CD4-positive, alpha-beta memory T cell (primary cell): ENCODE data around the gene THTPA. TPM values are rescaled to one million over a fixed set of nuclear protein-coding genes. Genes with fewer than 3 reads are reported as not detected.

Source experiments
- CTCF ChIA-PET: fragments of 350-600 bp; sonication (Branson Sonifier 250); formaldehyde crosslinking; loops from one replicate; lab custom pipeline; 2021; ENCODE audit warnings: inconsistent platforms; ENCODE audit not compliant: partially characterized antibody; lab: Charles Lee
- POLR2A ChIA-PET: fragments of 350-600 bp; sonication (Branson Sonifier 250); formaldehyde crosslinking; loops from one replicate; lab custom pipeline; 2021; ENCODE audit not compliant: partially characterized antibody; lab: Charles Lee
- DNase-seq, 5 donors: peaks; one replicate each; pipeline versions ENCODE4 v3.0.0 to v3.0.0-alpha.2; 2020 to 2022; ENCODE audit warnings: mixed read lengths in 1 of 5
- H3K27ac ChIP-seq: one replicate; pipeline ENCODE4 v1.7.0; 2013; ENCODE audit warnings: low read depth, low read length
- H3K27me3 ChIP-seq: 2 replicates; pipeline ENCODE4 v1.7.0; 2013; ENCODE audit warnings: mild to moderate bottlenecking, low read length, moderate library complexity; ENCODE audit not compliant: insufficient read depth
- H3K36me3 ChIP-seq: 2 replicates; pipeline ENCODE4 v1.7.0; 2013; ENCODE audit warnings: mild to moderate bottlenecking, low read length, moderate library complexity; ENCODE audit not compliant: insufficient read depth
- H3K4me1 ChIP-seq: 2 replicates; pipeline ENCODE4 v1.7.0; 2013; ENCODE audit warnings: mild to moderate bottlenecking, low read length, moderate library complexity; ENCODE audit not compliant: insufficient read depth
- H3K4me3 ChIP-seq, 2 donors: one replicate each; pipeline ENCODE4 v1.7.0; 2013; ENCODE audit warnings: low read length in 2 of 2, mild to moderate bottlenecking in 1 of 2
- H3K9me3 ChIP-seq, 2 donors: one replicate each; pipeline ENCODE4 v1.7.0; 2013; ENCODE audit warnings: low read length in 2 of 2, control low read depth in 1 of 2; ENCODE audit not compliant: control insufficient read depth in 1 of 2
- H3K27ac Mint-ChIP-seq, 7 donors: one replicate each; pipeline ENCODE4 v1.8.0; 2020 to 2021; ENCODE audit warnings: mixed read lengths in 7 of 7, mild to moderate bottlenecking in 6 of 7, inconsistent platforms in 3 of 7, moderate library complexity in 3 of 7
- H3K27me3 Mint-ChIP-seq, 2 donors: one replicate each; pipeline ENCODE4 v1.8.0; 2020 to 2021; ENCODE audit warnings: mixed read lengths in 2 of 2
- H3K36me3 Mint-ChIP-seq, 2 donors: one replicate each; pipeline ENCODE4 v1.8.0; 2020 to 2021; ENCODE audit warnings: mixed read lengths in 2 of 2, inconsistent platforms in 1 of 2, mild to moderate bottlenecking in 1 of 2
- H3K4me1 Mint-ChIP-seq, 4 donors: one replicate each; pipeline ENCODE4 v1.8.0; 2020 to 2021; ENCODE audit warnings: mixed read lengths in 4 of 4, mild to moderate bottlenecking in 1 of 4
- H3K4me3 Mint-ChIP-seq, 8 donors: one replicate each; pipeline ENCODE4 v1.8.0; 2020 to 2021; ENCODE audit warnings: mixed read lengths in 8 of 8, mild to moderate bottlenecking in 7 of 8, moderate library complexity in 6 of 8, inconsistent platforms in 3 of 8
- H3K9me3 Mint-ChIP-seq, 8 donors: one replicate each; pipeline ENCODE4 v1.8.0; 2020 to 2021; ENCODE audit warnings: mixed read lengths in 8 of 8, mild to moderate bottlenecking in 5 of 8, inconsistent platforms in 3 of 8, moderate library complexity in 1 of 8
- intact Hi-C: fragments of 100-400 bp; cut with micrococcal nuclease; formaldehyde crosslinking; loops from one replicate; pipeline ENCODE4 v1.15.1; 2023
- polyA plus RNA-seq, 2 donors: library from polyadenylated mRNA; unstranded; fragments of 300-500 nt; fragmentation: Illumina TruSeq; gene quantifications; one replicate each; pipeline ENCODE4 v1.2.3, GENCODE V29; 2021
- total RNA-seq, 2 experiments: library from RNA; stranded (reverse); gene quantifications; one replicate each; pipeline ENCODE4 v1.2.3, GENCODE V29; 2021

THTPA gene
- total and polyA plus RNA-seq, 4 experiments from 2014 or later, result 10.9 to 26.2 (median 20.6) TPM

DNA sequence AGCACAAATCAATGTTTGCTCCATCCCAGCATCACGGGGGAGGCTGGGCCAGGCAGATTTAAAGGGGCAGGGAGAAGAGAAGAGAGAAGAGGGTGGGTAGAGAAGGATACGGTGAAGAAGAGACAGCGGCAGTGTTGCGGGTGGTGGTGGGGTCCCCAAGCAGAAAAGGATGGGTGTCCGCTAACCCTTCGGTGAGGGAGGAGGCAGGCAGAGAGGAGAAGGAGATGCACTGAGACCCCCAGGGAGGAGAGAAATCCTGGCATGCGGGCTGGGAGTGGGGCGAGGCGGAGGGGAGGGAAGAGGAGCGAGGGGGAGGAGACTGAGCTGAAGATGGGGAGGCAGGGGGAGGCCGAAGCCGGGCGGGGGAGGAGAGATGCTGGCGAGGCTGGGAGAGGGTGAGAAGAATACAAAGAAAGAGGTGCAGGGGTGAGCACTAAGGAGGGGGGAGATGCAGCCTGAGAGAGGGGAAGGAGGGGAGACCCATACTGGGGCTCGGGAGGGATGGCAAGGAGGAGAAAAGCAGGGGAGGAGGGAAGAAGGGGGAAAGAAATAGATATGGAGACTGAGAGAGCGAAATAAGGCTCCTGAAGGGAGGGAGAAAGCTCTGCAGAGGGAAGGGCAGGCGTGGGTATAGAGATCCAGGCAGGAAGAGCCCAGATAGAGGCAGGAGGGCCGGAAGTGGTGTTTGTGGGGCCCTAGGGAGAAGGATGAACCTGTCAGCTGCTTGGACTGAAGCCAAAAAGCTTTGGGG is 22.7 kb downstream of the THTPA start, which contains the start of gene JPH4:
TSS of gene JPH4 (minus strand) at position 231 of the 751 bp plus-strand sequence. CDS start 1,337 bp downstream, outside the sequence.
- Histone ChIP-seq H3K9me3 (no peaks in the 10 kb centered on the region), H3K27ac (no peak within 1 kb of the TSS), H3K4me1 (peaks cover 12% of the 10 kb centered on the region), H3K4me3 (no peak within 1 kb of the TSS), H3K36me3 (no peaks in the 10 kb centered on the region), H3K27me3 (peaks cover 14% of the 10 kb centered on the region)
- H3K27ac Mint-ChIP-seq, result peak within 1 kb of the TSS in 1 of 7 donors; percentile 15
- no peaks in the 10 kb centered on the region for H3K36me3 Mint-ChIP-seq
- CTCF ChIA-PET, result no interaction called here
- intact Hi-C loops, result no loop called here
- peaks cover 29 to 37% of the 10 kb centered on the region in 2 donors for H3K27me3 Mint-ChIP-seq
- H3K4me3 Mint-ChIP-seq, result peak within 1 kb of the TSS in 6 of 8 donors; percentile 21 to 54 (median 45)
- POLR2A ChIA-PET, result interaction anchor here (1.4 kb wide), 1 partner anchor 10 kb away, joined by 3 read pairs; no protein-coding TSS in a partner anchor
- H3K9me3 Mint-ChIP-seq, result no peaks in the 10 kb centered on the region
- DNase-seq, result no peak
- H3K4me1 Mint-ChIP-seq, result peaks cover 10 to 29% (median 14%) of the 10 kb centered on the region in 4 donors

DNA sequence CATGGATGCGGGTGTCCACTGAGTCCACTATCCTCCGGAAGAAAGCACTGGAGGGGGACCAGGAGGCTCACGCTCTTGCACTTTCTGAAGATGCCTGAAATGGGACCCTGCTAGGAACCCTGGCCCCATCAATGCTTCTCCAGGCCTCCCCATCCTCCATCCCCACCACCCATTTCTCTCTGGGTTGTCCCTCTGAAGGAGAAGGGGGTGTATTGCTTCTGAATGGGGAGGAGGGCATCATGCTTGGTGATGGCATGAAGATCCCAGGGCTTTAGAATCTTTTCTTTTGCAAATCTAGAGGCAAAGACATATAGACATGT is 23.2 kb downstream of the THTPA start:
- ChIA-PET CTCF (no interaction called here), POLR2A (interaction anchor here (1.4 kb wide), 1 partner anchor 11 kb away, joined by 3 read pairs; no protein-coding TSS in a partner anchor)
- Histone ChIP-seq H3K27ac (no peak overlapping the region), H3K4me3 (no peak overlapping the region), H3K4me1 (peaks cover 12% of the 10 kb centered on the region), H3K27me3 (peaks cover 14% of the 10 kb centered on the region), H3K9me3 (no peaks in the 10 kb centered on the region), H3K36me3 (no peaks in the 10 kb centered on the region)
- Mint-ChIP-seq H3K9me3 (no peaks in the 10 kb centered on the region), H3K4me3 (peak overlapping the region in 1 of 8 donors; percentile 44), H3K36me3 (no peaks in the 10 kb centered on the region), H3K27ac (no peak overlapping the region), H3K27me3 (peaks cover 29 to 39% of the 10 kb centered on the region in 2 donors), H3K4me1 (peaks cover 10 to 29% (median 14%) of the 10 kb centered on the region in 4 donors)
- intact Hi-C loops, result no loop called here
- DNase-seq, result no peak

DNA sequence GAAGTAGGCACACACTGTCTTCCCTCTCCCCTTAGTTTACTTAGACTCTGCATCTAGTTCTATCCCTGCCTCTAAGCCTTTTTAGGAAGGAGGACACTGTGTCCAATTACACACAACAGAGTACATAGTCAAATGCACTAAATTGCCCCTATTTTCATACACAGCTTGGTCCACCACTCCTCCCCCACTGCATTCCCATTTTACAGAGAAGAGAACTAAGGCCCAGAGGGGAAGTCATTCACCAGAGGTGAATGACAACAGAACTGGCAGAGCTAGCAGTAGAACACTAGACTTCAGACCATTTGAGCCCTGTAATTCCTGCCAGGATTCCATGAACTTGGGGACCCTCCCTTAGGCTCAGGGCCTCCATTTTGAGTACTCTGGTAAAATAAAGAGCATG is 23.7 kb downstream of the THTPA start:
- H3K27ac ChIP-seq, result no peak overlapping the region
- POLR2A ChIA-PET, result no interaction called here
- peaks cover 12% of the 10 kb centered on the region for H3K4me1 ChIP-seq
- H3K27ac Mint-ChIP-seq, result no peak overlapping the region
- CTCF ChIA-PET, result no interaction called here
- H3K27me3 ChIP-seq, result peaks cover 14% of the 10 kb centered on the region
- H3K4me3 ChIP-seq, result no peak overlapping the region
- H3K4me3 Mint-ChIP-seq, result no peak overlapping the region
- peaks cover 10 to 29% (median 14%) of the 10 kb centered on the region in 4 donors for H3K4me1 Mint-ChIP-seq
- H3K9me3 Mint-ChIP-seq, result no peaks in the 10 kb centered on the region
- no peaks in the 10 kb centered on the region for H3K9me3 ChIP-seq
- no peak for DNase-seq
- no peaks in the 10 kb centered on the region for H3K36me3 Mint-ChIP-seq
- peaks cover 29 to 38% of the 10 kb centered on the region in 2 donors for H3K27me3 Mint-ChIP-seq
- intact Hi-C loops, result no loop called here
- no peaks in the 10 kb centered on the region for H3K36me3 ChIP-seq

DNA sequence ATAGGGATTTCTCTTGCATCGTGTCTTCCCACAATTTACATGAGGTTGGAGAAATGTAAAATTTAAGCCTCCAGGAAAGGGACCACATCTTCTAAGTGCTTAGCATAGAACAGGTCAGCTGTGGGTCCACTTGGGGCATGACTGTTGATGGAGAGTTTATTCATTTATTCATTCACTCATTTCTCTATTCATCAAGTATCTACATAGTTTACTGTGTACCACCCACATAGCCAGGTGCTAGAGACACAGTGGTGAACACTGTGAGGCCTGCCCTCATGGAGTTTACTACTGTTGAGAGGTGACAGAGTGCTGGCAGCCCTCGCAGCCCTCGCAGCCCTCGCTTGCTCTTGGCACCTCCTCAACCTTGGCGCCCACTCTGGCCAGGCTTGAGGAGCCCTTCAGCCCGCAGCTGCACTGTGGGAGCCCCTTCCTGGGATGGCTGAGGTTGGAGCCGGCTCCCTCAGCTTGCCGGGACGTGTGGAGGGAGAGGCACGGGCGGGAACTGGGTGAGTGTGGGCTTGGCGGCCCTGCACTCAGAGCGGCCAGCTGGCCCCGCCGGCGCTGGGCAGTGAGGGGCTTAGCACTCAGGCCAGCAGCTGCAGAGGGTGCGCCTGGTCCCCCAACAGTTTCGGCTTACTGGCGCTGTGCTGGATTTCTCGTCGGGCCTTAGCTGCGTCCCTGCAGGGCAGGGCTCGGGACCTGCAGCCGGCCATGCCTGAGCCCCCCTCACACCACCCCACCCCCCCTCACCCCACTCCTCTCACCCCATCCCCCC is 24.3 kb downstream of the THTPA start:
- no peak overlapping the region for H3K4me3 ChIP-seq
- ChIA-PET POLR2A (no interaction called here), CTCF (interaction anchor here (1.2 kb wide), 1 partner anchor 52 kb away, joined by 3 read pairs; no protein-coding TSS in a partner anchor)
- peaks cover 12% of the 10 kb centered on the region for H3K4me1 ChIP-seq
- Mint-ChIP-seq H3K9me3 (no peaks in the 10 kb centered on the region), H3K27ac (no peak overlapping the region), H3K4me3 (no peak overlapping the region), H3K27me3 (peaks cover 26 to 32% of the 10 kb centered on the region in 2 donors), H3K4me1 (peaks cover 10 to 25% (median 11%) of the 10 kb centered on the region in 4 donors), H3K36me3 (no peaks in the 10 kb centered on the region)
- intact Hi-C loops, result no loop called here
- H3K36me3 ChIP-seq, result no peaks in the 10 kb centered on the region
- H3K9me3 ChIP-seq, result no peaks in the 10 kb centered on the region
- H3K27me3 ChIP-seq, result peaks cover 14% of the 10 kb centered on the region
- no peak for DNase-seq
- H3K27ac ChIP-seq, result no peak overlapping the region

DNA sequence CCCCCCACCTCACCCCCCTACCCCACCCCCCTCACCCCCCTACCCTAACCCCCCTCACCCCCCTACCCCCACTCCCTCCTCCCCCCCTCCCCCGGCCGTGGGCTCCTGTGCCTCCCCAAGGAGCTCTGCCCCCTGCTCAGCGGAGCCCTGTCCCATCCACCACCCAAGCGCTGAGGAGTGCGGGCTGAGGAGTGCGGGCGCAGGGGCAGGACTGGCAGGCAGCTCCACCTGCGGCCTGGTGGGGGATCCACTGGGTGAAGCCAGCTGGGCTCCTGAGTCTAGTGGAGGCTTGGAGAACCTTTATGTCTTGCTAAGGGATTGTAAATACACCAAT is 24.8 kb downstream of the THTPA start:
- intact Hi-C loops, result no loop called here
- no peak for DNase-seq
- no peaks in the 10 kb centered on the region for H3K36me3 Mint-ChIP-seq
- H3K27ac Mint-ChIP-seq, result no peak overlapping the region
- H3K9me3 Mint-ChIP-seq, result no peaks in the 10 kb centered on the region
- Histone ChIP-seq H3K27ac (no peak overlapping the region), H3K9me3 (no peaks in the 10 kb centered on the region), H3K27me3 (peaks cover 14% of the 10 kb centered on the region), H3K36me3 (no peaks in the 10 kb centered on the region), H3K4me3 (no peak overlapping the region), H3K4me1 (peaks cover 12% of the 10 kb centered on the region)
- H3K27me3 Mint-ChIP-seq, result peaks cover 26 to 34% of the 10 kb centered on the region in 2 donors
- ChIA-PET POLR2A (no interaction called here), CTCF (interaction anchor here (0.8 to 1.2 kb wide), 2 partner anchors 9 to 51 kb away, joined by 3 read pairs; no protein-coding TSS in a partner anchor)
- H3K4me3 Mint-ChIP-seq, result no peak overlapping the region
- H3K4me1 Mint-ChIP-seq, result peaks cover 10 to 24% (median 11%) of the 10 kb centered on the region in 4 donors

DNA sequence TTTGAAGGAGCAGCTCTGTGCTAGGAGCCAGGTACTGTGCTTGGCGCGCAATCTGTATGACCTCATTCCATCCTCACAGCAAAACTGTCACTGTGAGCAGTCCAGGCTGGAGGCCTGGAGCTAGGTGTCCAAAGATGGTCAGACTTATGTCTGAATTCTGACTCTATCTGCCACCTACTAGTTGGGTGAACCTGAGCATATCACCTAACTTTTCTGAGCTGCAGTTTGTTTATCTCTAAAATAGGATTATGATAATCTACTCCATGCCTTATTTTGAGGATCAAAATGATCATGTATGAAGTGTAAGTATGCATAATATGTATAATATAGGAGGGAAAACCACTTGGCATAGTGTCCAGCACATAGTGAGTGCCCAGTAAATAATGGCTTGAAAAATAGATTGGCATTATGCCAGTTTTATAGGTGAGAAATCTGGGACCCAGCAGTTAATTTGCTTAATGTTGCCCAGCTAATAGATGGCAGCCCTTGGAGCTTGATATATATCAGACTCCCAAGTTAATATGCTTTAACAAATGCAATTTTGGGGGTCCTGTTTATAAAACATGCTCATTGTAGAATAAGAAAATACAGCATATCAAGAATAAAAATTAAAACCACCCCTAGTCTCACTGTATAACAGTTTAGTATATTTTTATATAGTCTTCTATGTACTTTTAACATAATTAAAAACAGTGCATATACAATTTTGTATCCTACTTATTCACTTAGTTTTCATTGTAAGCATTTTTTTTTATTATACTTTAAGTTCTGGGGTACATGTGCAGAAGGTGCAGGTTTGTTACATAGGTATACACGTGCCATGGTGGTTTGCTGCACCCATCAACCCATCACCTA is 27.1 kb downstream of the THTPA start:
- H3K4me3 Mint-ChIP-seq, result no peak overlapping the region
- CTCF ChIA-PET, result interaction anchor here (1.0 to 1.3 kb wide), 2 partner anchors 23 to 348 kb away, joined by 3 read pairs; no protein-coding TSS in a partner anchor
- POLR2A ChIA-PET, result no interaction called here
- H3K27me3 Mint-ChIP-seq, result peaks cover 21 to 32% of the 10 kb centered on the region in 2 donors
- no peaks in the 10 kb centered on the region for H3K9me3 Mint-ChIP-seq
- peaks cover 0 to 11% (median 3%) of the 10 kb centered on the region in 4 donors for H3K4me1 Mint-ChIP-seq
- DNase-seq, result no peak
- Histone ChIP-seq H3K27ac (no peak overlapping the region), H3K9me3 (no peaks in the 10 kb centered on the region), H3K36me3 (no peaks in the 10 kb centered on the region), H3K4me1 (peaks cover 4% of the 10 kb centered on the region), H3K27me3 (peaks cover 8% of the 10 kb centered on the region), H3K4me3 (no peak overlapping the region)
- no peaks in the 10 kb centered on the region for H3K36me3 Mint-ChIP-seq
- intact Hi-C loops, result no loop called here
- H3K27ac Mint-ChIP-seq, result no peak overlapping the region
